ENCODE results near the gene SMAD2.

- no peak for TF ChIP-seq CTCF (IDR thresholded peaks at IDR 0.05)
- no peak for TF ChIP-seq TCF7L2 (IDR thresholded peaks at IDR 0.05; ENCODE audit: low read depth, low read length)
- no peak for TF ChIP-seq POLR2AphosphoS5 (IDR thresholded peaks at IDR 0.05; ENCODE audit: low read depth, low read length)
Observed at GRCh38 chr18:47893939-47894699, 36.3 kb downstream of the SMAD2 start.
